Liver (tissue), 9 donors: ENCODE data around the gene CFAP44. TPM values are rescaled to one million over a fixed set of nuclear protein-coding genes. Genes with fewer than 3 reads are reported as not detected.

ENCODE experiments used
- DNase-seq: peaks from one replicate; pipeline ENCODE4 v3.0.0-alpha.2; 2017; ENCODE audit warnings: low spot score
- H3K27ac ChIP-seq, 2 donors: one replicate each; pipeline ENCODE4 v1.7.0; 2013; ENCODE audit warnings: inconsistent platforms in 2 of 2, low read length in 2 of 2, control low read depth in 1 of 2, low read depth in 1 of 2, mild to moderate bottlenecking in 1 of 2
- H3K27me3 ChIP-seq, 4 donors: one replicate each; pipeline versions ENCODE4 v1.6.1 to v1.7.0; 2013; ENCODE audit warnings: low read length in 3 of 4, inconsistent platforms in 1 of 4, mild to moderate bottlenecking in 1 of 4, moderate library complexity in 1 of 4; ENCODE audit not compliant: control insufficient read depth in 4 of 4, insufficient read depth in 4 of 4
- H3K36me3 ChIP-seq, 4 donors: one replicate each; pipeline versions ENCODE4 v1.6.1 to v1.7.0; 2013; ENCODE audit warnings: low read length in 3 of 4, mild to moderate bottlenecking in 3 of 4, low read depth in 1 of 4, moderate library complexity in 1 of 4; ENCODE audit not compliant: control insufficient read depth in 4 of 4, insufficient read depth in 3 of 4
- H3K4me1 ChIP-seq, 4 donors: one replicate each; pipeline versions ENCODE4 v1.6.1 to v1.7.0; 2013; ENCODE audit warnings: low read length in 3 of 4, mild to moderate bottlenecking in 3 of 4, moderate library complexity in 1 of 4; ENCODE audit not compliant: control insufficient read depth in 4 of 4, insufficient read depth in 4 of 4
- H3K4me3 ChIP-seq, 3 donors: one replicate each; pipeline versions ENCODE4 v1.6.1 to v1.7.0; 2013; ENCODE audit warnings: low read length in 3 of 3, control low read depth in 1 of 3, low read depth in 1 of 3, mild to moderate bottlenecking in 1 of 3
- H3K9ac ChIP-seq, 2 donors: one replicate each; pipeline ENCODE4 v1.7.0; 2013; ENCODE audit warnings: low read length in 2 of 2, mild to moderate bottlenecking in 2 of 2, moderate library complexity in 2 of 2, control low read depth in 1 of 2, low read depth in 1 of 2
- H3K9me3 ChIP-seq, 4 donors: one replicate each; pipeline versions ENCODE4 v1.6.1 to v1.7.0; 2013; ENCODE audit warnings: low read length in 3 of 4; ENCODE audit not compliant: control insufficient read depth in 4 of 4
- ATF3 ChIP-seq: IDR thresholded peaks from 2 replicates; pipeline ENCODE4 v1.6.1; 2016; ENCODE audit warnings: antibody characterized with exemption
- CTCF ChIP-seq: fragments of 150-350 bp; IDR thresholded peaks from 2 replicates; pipeline ENCODE4 v1.5.1; 2017; ENCODE audit warnings: improper control_type of control experiment, low read depth, low read length; ENCODE audit not compliant: missing input control
- EGR1 ChIP-seq, 2 donors: IDR thresholded peaks; 2 replicates each; pipeline ENCODE4 v1.6.1; 2016 to 2018; ENCODE audit warnings: antibody characterized with exemption in 2 of 2, low read depth in 2 of 2
- FOXA1 ChIP-seq: IDR thresholded peaks from 2 replicates; pipeline ENCODE4 v1.6.1; 2016; ENCODE audit warnings: antibody characterized with exemption
- FOXA2 ChIP-seq: IDR thresholded peaks from 2 replicates; pipeline ENCODE4 v1.6.1; 2016; ENCODE audit warnings: antibody characterized with exemption
- GABPA ChIP-seq, 2 donors: IDR thresholded peaks in 1 of 2; conservative IDR thresholded peaks in 1 of 2; 2 replicates each; pipeline ENCODE4 v1.6.1; 2016; ENCODE audit warnings: antibody characterized with exemption in 2 of 2, mild to moderate bottlenecking in 1 of 2, moderate library complexity in 1 of 2
- HNF4A ChIP-seq, 2 donors: conservative IDR thresholded peaks; 2 replicates each; pipeline ENCODE4 v1.6.1; 2016; ENCODE audit warnings: antibody characterized with exemption in 2 of 2, mild to moderate bottlenecking in 2 of 2
- HNF4G ChIP-seq: IDR thresholded peaks from 2 replicates; pipeline ENCODE4 v1.6.1; 2016; ENCODE audit warnings: antibody characterized with exemption
- JUND ChIP-seq, 2 donors: IDR thresholded peaks; 2 replicates each; pipeline ENCODE4 v1.6.1; 2016; ENCODE audit warnings: antibody characterized with exemption in 2 of 2
- NR2F2 ChIP-seq: IDR thresholded peaks from 2 replicates; pipeline ENCODE4 v1.6.1; 2016; ENCODE audit warnings: antibody characterized with exemption
- RAD21 ChIP-seq, 2 donors: IDR thresholded peaks; 2 replicates each; pipeline ENCODE4 v1.6.1; 2016; ENCODE audit warnings: antibody characterized with exemption in 2 of 2, mild to moderate bottlenecking in 2 of 2
- REST ChIP-seq: IDR thresholded peaks from 2 replicates; pipeline ENCODE4 v1.6.1; 2016; ENCODE audit warnings: antibody characterized with exemption, mild to moderate bottlenecking
- RXRA ChIP-seq, 2 donors: IDR thresholded peaks; 2 replicates each; pipeline ENCODE4 v1.6.1; 2017 to 2018; ENCODE audit warnings: antibody characterized with exemption in 2 of 2, mild to moderate bottlenecking in 1 of 2
- SP1 ChIP-seq: IDR thresholded peaks from 2 replicates; pipeline ENCODE4 v1.6.1; 2018; ENCODE audit warnings: antibody characterized with exemption, mild to moderate bottlenecking
- TAF1 ChIP-seq: conservative IDR thresholded peaks from 2 replicates; pipeline ENCODE4 v1.6.1; 2016; ENCODE audit warnings: antibody characterized with exemption, mild to moderate bottlenecking
- YY1 ChIP-seq: IDR thresholded peaks from 2 replicates; pipeline ENCODE4 v1.6.1; 2016; ENCODE audit warnings: antibody characterized with exemption, mild to moderate bottlenecking
- WGBS: extraction: QIAGEN DNeasy Blood & Tissue Kit; methylation state at CpG from one replicate; pipeline ENCODE4 v1.1.7; 2013; 5-methylcytosine and 5-hydroxymethylcytosine counted together
- polyA plus RNA-seq, 2 donors: library from polyadenylated mRNA; stranded (reverse) in 1 of 2; unstranded in 1 of 2; fragments of 200-250 nt in 1 of 2; fragments of >200 nt in 1 of 2; fragmentation: Nextera tagmentation in 1 of 2; extraction: Ambion mirVana in 1 of 2; gene quantifications; one replicate each; pipeline versions ENCODE4 v1.2.1 to v1.2.3, GENCODE V29; 2013 to 2015
- total RNA-seq, 2 donors: library from RNA; depleted of rRNA; stranded (reverse); fragments of >200 nt; gene quantifications; one replicate each; pipeline ENCODE4 v1.2.3, GENCODE V29; 2014
- TF ChIP-seq, protein P1 (sequence below): IDR thresholded peaks from 2 replicates; pipeline ENCODE4 v1.6.1; 2016; ENCODE audit warnings: antibody characterized with exemption
- TF ChIP-seq, protein P2 (sequence below): IDR thresholded peaks from 2 replicates; pipeline ENCODE4 v1.6.1; 2016; ENCODE audit warnings: antibody characterized with exemption
- donor health status: healthy.
- donor health status: healthy.
- donor health status: healthy.
- donor health status: healthy.
- donor health status: healthy.

CFAP44 gene
- total and polyA plus RNA-seq, 4 donors, result 0.56 to 7.6 (median 1.1) TPM

- DNase-seq, result no peak
- H3K27me3 ChIP-seq, result no peaks in the 10 kb centered on the region
- TF ChIP-seq, protein P1, sequence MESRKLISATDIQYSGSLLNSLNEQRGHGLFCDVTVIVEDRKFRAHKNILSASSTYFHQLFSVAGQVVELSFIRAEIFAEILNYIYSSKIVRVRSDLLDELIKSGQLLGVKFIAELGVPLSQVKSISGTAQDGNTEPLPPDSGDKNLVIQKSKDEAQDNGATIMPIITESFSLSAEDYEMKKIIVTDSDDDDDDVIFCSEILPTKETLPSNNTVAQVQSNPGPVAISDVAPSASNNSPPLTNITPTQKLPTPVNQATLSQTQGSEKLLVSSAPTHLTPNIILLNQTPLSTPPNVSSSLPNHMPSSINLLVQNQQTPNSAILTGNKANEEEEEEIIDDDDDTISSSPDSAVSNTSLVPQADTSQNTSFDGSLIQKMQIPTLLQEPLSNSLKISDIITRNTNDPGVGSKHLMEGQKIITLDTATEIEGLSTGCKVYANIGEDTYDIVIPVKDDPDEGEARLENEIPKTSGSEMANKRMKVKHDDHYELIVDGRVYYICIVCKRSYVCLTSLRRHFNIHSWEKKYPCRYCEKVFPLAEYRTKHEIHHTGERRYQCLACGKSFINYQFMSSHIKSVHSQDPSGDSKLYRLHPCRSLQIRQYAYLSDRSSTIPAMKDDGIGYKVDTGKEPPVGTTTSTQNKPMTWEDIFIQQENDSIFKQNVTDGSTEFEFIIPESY, result no peak
- TF ChIP-seq REST (no peak), SP1 (no peak), HNF4G (no peak), RAD21 (IDR thresholded peaks at IDR 0.05) (no peak), YY1 (no peak), NR2F2 (no peak), CTCF (no peak), EGR1 (IDR thresholded peaks at IDR 0.05; ENCODE audit: low read depth in 2 of 2) (no peak), FOXA2 (no peak), ATF3 (no peak), TAF1 (no peak), FOXA1 (no peak), JUND (IDR thresholded peaks at IDR 0.05) (no peak), RXRA (IDR thresholded peaks at IDR 0.05) (no peak), HNF4A (conservative IDR thresholded peaks at IDR 0.05) (no peak), GABPA (IDR thresholded peaks at IDR 0.05 in 1 of 2, conservative IDR thresholded peaks at IDR 0.05 in 1 of 2) (no peak)
- TF ChIP-seq, protein P2, sequence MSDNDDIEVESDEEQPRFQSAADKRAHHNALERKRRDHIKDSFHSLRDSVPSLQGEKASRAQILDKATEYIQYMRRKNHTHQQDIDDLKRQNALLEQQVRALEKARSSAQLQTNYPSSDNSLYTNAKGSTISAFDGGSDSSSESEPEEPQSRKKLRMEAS, result no peak
- H3K9me3 ChIP-seq, result no peaks in the 10 kb centered on the region
- H3K4me3 ChIP-seq, result no peak overlapping the region
- H3K4me1 ChIP-seq, result no peaks in the 10 kb centered on the region
- WGBS, result 96% methylated on average over 2 of the region's 2 CpGs
- peaks cover 0 to 15% (median 3%) of the 10 kb centered on the region in 4 donors for H3K36me3 ChIP-seq
- no peak overlapping the region for H3K27ac ChIP-seq
- no peak overlapping the region for H3K9ac ChIP-seq
Measured at GRCh38 chr3:113468539-113468938, 27.2 kb upstream of the CFAP44 start.
